ENCODE measurements around the gene STX12. TPM values are rescaled to one million over a fixed set of nuclear protein-coding genes. Genes with fewer than 3 reads are reported as not detected.

The STX12 gene
- total RNA-seq, 1 donor from 2014 or later = 24.1 TPM

DNA sequence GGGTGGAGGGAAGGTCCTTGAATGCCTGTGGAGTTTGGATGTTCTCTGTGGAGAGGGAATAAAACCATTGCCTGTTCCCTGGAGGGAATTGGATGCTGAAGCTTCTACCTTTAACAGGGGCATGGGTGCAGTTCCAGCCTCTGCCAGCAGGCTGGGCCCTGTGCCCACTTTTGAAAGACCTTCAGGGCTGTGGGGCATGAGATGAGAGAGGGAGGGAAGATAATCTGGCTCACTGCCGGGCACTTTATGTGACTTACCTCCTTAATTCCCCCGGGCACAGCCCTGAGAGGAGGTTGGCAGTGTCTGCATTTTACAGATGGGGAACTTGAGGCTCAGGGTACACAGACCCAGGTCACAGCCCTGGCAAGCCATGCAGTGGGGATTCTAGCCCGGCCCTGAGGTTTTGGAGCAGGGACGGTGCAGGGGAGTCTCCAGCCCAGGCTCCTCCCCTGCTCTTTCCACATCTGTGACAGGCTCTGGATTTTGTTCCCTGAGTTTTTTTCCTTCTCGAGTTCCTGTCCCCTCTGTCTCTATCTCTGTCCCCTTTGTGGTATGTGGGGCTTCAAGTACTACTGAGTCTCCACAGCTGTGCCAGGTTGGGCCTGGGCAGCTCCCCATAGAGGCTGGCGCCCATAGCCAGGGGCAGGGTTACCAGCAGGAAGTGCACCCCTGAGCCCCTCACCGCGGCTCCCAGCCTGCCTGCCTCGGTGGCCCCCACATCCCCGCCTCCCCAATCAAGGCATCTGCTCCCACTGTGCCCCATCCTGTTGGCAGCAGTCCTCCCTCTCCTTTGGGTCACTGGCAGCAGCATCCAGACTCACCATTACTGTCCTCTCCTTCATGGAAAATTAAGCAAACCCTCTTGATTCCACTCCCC, 85.3 kb downstream of the STX12 start:
- Histone ChIP-seq H3K27me3 (no peaks in the 10 kb centered on the region), H3K9me3 (ENCODE audit: low read depth) (no peaks in the 10 kb centered on the region), H3K4me2 (peak overlapping the region; percentile 33), H3K4me1 (no peaks in the 10 kb centered on the region), H3K79me2 (ENCODE audit: low read depth) (no peaks in the 10 kb centered on the region), H3K4me3 (no peak overlapping the region), H2AFZ (replicated peaks) (peak overlapping the region; percentile 47), H3K36me3 (no peaks in the 10 kb centered on the region), H3K27ac (no peak overlapping the region), H3F3A (ENCODE audit: low read depth) (no peaks in the 10 kb centered on the region), H3K9ac (no peak overlapping the region), H4K20me1 (ENCODE audit: low read depth) (no peaks in the 10 kb centered on the region)
- no peak for TF ChIP-seq EZH2 (IDR thresholded peaks at IDR 0.05)
- TF ChIP-seq, protein P1, sequence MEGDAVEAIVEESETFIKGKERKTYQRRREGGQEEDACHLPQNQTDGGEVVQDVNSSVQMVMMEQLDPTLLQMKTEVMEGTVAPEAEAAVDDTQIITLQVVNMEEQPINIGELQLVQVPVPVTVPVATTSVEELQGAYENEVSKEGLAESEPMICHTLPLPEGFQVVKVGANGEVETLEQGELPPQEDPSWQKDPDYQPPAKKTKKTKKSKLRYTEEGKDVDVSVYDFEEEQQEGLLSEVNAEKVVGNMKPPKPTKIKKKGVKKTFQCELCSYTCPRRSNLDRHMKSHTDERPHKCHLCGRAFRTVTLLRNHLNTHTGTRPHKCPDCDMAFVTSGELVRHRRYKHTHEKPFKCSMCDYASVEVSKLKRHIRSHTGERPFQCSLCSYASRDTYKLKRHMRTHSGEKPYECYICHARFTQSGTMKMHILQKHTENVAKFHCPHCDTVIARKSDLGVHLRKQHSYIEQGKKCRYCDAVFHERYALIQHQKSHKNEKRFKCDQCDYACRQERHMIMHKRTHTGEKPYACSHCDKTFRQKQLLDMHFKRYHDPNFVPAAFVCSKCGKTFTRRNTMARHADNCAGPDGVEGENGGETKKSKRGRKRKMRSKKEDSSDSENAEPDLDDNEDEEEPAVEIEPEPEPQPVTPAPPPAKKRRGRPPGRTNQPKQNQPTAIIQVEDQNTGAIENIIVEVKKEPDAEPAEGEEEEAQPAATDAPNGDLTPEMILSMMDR (IDR thresholded peaks at IDR 0.05) = peak; percentile 98
- DNase-seq (ENCODE audit: low spot score) = peak; percentile 87
- H3K4me1 Mint-ChIP-seq = peaks cover 18% of the 10 kb centered on the region
- no peaks in the 10 kb centered on the region for H3K36me3 Mint-ChIP-seq
- H3K27me3 Mint-ChIP-seq (ENCODE audit: insufficient read depth, low read depth) = peaks cover 6% of the 10 kb centered on the region
- H3K4me3 Mint-ChIP-seq = no peak overlapping the region
- H3K9me3 Mint-ChIP-seq = no peaks in the 10 kb centered on the region
- H3K27ac Mint-ChIP-seq = peak overlapping the region; percentile 91

DNA sequence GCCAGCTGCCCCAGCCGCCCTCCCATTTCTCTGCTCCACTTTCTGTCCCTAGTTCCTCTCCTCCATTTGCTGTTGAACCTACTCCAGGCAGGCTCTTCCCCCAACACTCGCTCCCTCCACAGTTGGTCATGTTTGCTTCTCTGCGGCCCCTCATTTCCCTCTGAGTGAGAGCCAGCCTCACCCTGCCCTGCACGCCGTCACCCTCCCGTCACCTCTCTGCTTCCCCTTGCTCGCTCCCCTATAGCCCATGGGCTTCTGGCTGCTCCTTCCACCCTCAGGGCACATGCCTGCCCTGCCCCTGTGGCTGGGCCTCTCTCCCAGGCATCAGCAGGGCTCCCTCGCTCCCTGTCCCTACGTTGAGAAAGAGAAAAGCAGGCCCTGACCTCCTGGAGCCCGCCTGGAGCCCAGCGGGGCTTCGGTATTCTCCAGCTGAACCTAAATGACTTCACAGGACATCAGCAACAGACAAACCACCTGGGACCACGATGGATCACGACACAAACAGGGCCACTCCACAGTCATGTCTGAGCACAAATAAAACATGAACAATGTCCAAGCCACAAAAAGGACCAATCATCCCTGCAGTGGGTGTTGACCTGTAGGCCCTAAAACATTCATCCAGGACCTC, 86.0 kb downstream of the STX12 start:
- no peaks in the 10 kb centered on the region for H3K36me3 Mint-ChIP-seq
- peak overlapping the region; percentile 72 for H3K27ac Mint-ChIP-seq
- no peak overlapping the region for H3K27ac ChIP-seq

DNA sequence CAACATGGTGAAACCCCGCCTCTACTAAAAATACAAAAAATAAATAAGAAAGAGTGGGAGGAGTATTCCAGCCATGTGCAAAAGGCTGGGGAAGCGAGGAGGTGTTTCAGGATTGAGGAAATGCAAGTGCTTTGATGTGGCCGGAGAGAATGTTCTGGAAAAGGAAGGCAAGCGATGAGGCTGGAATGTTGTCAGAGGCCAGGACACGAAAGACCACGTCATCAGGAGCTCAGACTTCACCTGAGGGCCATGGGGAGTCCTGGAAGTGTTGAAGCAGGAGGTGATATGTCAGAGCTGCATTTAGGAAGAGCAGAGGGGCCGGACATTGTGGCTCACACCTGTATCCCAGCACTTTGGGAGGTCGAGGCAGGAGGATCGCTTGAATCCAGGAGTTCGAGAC, 88.4 kb downstream of the STX12 start:
- no peak for DNase-seq (ENCODE audit: low spot score)

More for the DNA sequence above, 86.0 kb downstream of the STX12 start:
- DNase-seq (ENCODE audit: low spot score) = no peak
- Histone ChIP-seq H3K79me2 (ENCODE audit: low read depth) (no peaks in the 10 kb centered on the region), H2AFZ (replicated peaks) (peak overlapping the region; percentile 47), H3K4me3 (no peak overlapping the region), H3K9me3 (ENCODE audit: low read depth) (no peaks in the 10 kb centered on the region), H3K9ac (no peak overlapping the region), H3K4me1 (no peaks in the 10 kb centered on the region), H3K36me3 (no peaks in the 10 kb centered on the region), H3K27me3 (no peaks in the 10 kb centered on the region), H4K20me1 (ENCODE audit: low read depth) (no peaks in the 10 kb centered on the region), H3F3A (ENCODE audit: low read depth) (no peaks in the 10 kb centered on the region), H3K4me2 (no peak overlapping the region)
- TF ChIP-seq EZH2phosphoT487 (IDR thresholded peaks at IDR 0.05) (no peak), EZH2 (IDR thresholded peaks at IDR 0.05) (no peak)
- TF ChIP-seq, protein P1 (IDR thresholded peaks at IDR 0.05) = no peak
- no peaks in the 10 kb centered on the region for H3K9me3 Mint-ChIP-seq
- peaks cover 6% of the 10 kb centered on the region for H3K27me3 Mint-ChIP-seq (ENCODE audit: insufficient read depth, low read depth)
- H3K4me1 Mint-ChIP-seq = peaks cover 21% of the 10 kb centered on the region
- no peak overlapping the region for H3K4me3 Mint-ChIP-seq

More for the DNA sequence above, 88.4 kb downstream of the STX12 start:
- no peak overlapping the region for H3K4me3 Mint-ChIP-seq
- no peak overlapping the region for H2AFZ ChIP-seq (replicated peaks)
- H3K27me3 Mint-ChIP-seq (ENCODE audit: insufficient read depth, low read depth) = peaks cover 8% of the 10 kb centered on the region
- H3K4me1 Mint-ChIP-seq = peaks cover 21% of the 10 kb centered on the region
- no peak overlapping the region for H3K27ac Mint-ChIP-seq
- H3K9me3 ChIP-seq (ENCODE audit: low read depth) = no peaks in the 10 kb centered on the region
- H3F3A ChIP-seq (ENCODE audit: low read depth) = no peaks in the 10 kb centered on the region
- H3K36me3 ChIP-seq = no peaks in the 10 kb centered on the region
- H3K27ac ChIP-seq = no peak overlapping the region
- TF ChIP-seq, protein P1 (IDR thresholded peaks at IDR 0.05) = no peak
- TF ChIP-seq EZH2 (IDR thresholded peaks at IDR 0.05) = no peak
- TF ChIP-seq EZH2phosphoT487 (IDR thresholded peaks at IDR 0.05) = no peak
- no peaks in the 10 kb centered on the region for H3K27me3 ChIP-seq
- H3K79me2 ChIP-seq (ENCODE audit: low read depth) = no peaks in the 10 kb centered on the region
- H3K36me3 Mint-ChIP-seq = no peaks in the 10 kb centered on the region
- H3K9me3 Mint-ChIP-seq = no peaks in the 10 kb centered on the region
- H3K9ac ChIP-seq = no peak overlapping the region
- H3K4me1 ChIP-seq = no peaks in the 10 kb centered on the region
- no peaks in the 10 kb centered on the region for H4K20me1 ChIP-seq (ENCODE audit: low read depth)
- no peak overlapping the region for H3K4me2 ChIP-seq
- H3K4me3 ChIP-seq = no peak overlapping the region
